HG03378 (cell line): Measurements from ENCODE around the gene PCDHGA4.
"Not testable (repeated sequence)": the region's sequence is repeated elsewhere in the genome, so short reads cannot be mapped to it uniquely, and the experiment has no call there.

ENCODE experiments used
- ATAC-seq: cut with Tn5 transposase; IDR thresholded peaks from one replicate; pipeline ENCODE4 v1.9.1; 2021; ENCODE audit warnings: mild to moderate bottlenecking, moderate library complexity; ENCODE audit not compliant: unreplicated experiment

Gene PCDHGA4

GRCh38 chr5:141354900-141355469 lies at the start of gene PCDHGA4:
Gene PCDHGA4 (plus strand): TSS chr5:141355021. CDS start chr5:141355108, 87 bp downstream.
- no peak for ATAC-seq

- no peak for ATAC-seq
These were observed 48.2 kb upstream of the PCDHGA4 start for GRCh38 chr5:141306630-141307029.

- ATAC-seq = no peak
These were observed 41.1 kb upstream of the PCDHGA4 start for GRCh38 chr5:141313711-141314110.

GRCh38 chr5:141316963-141317362 lies 37.9 kb upstream of the PCDHGA4 start:
- ATAC-seq = not testable (repeated sequence)

GRCh38 chr5:141319202-141319601 lies 35.6 kb upstream of the PCDHGA4 start:
- no peak for ATAC-seq

GRCh38 chr5:141319699-141320098 lies 35.1 kb upstream of the PCDHGA4 start:
- ATAC-seq = no peak

- peak; percentile 81 for ATAC-seq
These were observed 34.3 kb upstream of the PCDHGA4 start, which contains the start of gene TAF7 for GRCh38 chr5:141320225-141321169. Gene TAF7 (minus strand): TSS chr5:141320784. CDS start chr5:141320044, 740 bp downstream.

- no peak for ATAC-seq
These were observed 32.6 kb upstream of the PCDHGA4 start for GRCh38 chr5:141322261-141322660.

- ATAC-seq = peak; percentile 83
These were observed 28.6 kb upstream of the PCDHGA4 start for GRCh38 chr5:141326088-141326854.

- no peak for ATAC-seq
These were observed 26.6 kb upstream of the PCDHGA4 start for GRCh38 chr5:141328231-141328630.

- ATAC-seq = peak; percentile 46
These were observed 24.3 kb upstream of the PCDHGA4 start, which contains the start of gene PCDHGA1 for GRCh38 chr5:141330299-141331080. Gene PCDHGA1 (plus strand): TSS chr5:141330514.

- ATAC-seq = not testable (repeated sequence)
These were observed 22.2 kb upstream of the PCDHGA4 start for GRCh38 chr5:141332571-141332970.

GRCh38 chr5:141338538-141339306 lies 16.1 kb upstream of the PCDHGA4 start, which contains the start of gene PCDHGA2:
Gene PCDHGA2 (plus strand): TSS chr5:141338760.
- no peak for ATAC-seq

- not testable (repeated sequence) for ATAC-seq
These were observed 14.0 kb upstream of the PCDHGA4 start for GRCh38 chr5:141340781-141341354.

GRCh38 chr5:141342773-141343172 lies 12.0 kb upstream of the PCDHGA4 start:
- no peak for ATAC-seq

- no peak for ATAC-seq
These were observed 11.4 kb upstream of the PCDHGA4 start, which contains the start of gene PCDHGA3 for GRCh38 chr5:141343242-141343952. Gene PCDHGA3 (plus strand): TSS chr5:141343829. CDS start chr5:141344034, 205 bp downstream.

- no peak for ATAC-seq
These were observed 10.8 kb upstream of the PCDHGA4 start for GRCh38 chr5:141343953-141344463.

GRCh38 chr5:141345327-141345726 lies 9.5 kb upstream of the PCDHGA4 start:
- ATAC-seq = no peak
